Middle frontal gyrus (tissue), 1 donor: ENCODE results near the gene PDIA5.

Experiments
- DNase-seq: peaks from one replicate; pipeline ENCODE4 v3.0.0-alpha.2; 2015; ENCODE audit warnings: low spot score; ENCODE audit errors: extremely low spot score

Gene PDIA5

DNA sequence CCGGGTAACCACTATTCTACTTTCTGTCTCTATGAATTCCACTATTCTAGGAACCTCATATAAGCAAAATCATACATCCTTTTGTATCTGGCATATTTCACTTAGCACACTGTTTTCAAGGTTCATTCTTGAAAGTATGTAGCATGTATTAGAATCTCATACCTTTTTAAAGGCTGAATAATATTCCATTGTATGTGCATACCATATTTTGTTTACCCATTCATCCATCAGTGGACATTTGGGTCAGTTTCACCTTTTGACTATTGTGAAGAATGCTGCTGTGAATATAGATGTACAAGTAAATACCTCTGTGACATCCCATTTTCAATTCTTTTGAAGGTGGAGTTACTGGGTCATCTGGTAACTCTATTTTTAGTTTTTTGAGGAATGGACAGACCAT lies 98.3 kb downstream of the PDIA5 start:
- DNase-seq = no peak

DNA sequence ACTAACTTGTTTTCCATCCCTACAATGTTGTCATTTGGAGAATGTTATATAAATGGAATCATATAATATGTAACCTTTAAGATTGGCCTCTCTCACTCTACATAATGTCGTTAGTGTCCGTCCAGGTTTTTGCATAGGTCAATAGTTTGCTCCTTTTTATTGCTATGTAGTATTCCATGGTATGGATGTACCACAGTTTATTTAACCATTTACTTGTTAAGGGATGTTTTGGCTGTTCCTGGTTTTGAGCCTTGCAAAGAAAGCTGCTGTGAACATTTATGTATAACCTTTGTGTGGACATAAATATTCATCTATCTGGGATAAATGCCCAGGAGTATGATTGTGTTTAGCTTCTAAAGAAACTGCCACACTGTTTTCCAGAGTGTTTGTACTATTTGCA lies 100.9 kb downstream of the PDIA5 start:
- DNase-seq = no peak

DNA sequence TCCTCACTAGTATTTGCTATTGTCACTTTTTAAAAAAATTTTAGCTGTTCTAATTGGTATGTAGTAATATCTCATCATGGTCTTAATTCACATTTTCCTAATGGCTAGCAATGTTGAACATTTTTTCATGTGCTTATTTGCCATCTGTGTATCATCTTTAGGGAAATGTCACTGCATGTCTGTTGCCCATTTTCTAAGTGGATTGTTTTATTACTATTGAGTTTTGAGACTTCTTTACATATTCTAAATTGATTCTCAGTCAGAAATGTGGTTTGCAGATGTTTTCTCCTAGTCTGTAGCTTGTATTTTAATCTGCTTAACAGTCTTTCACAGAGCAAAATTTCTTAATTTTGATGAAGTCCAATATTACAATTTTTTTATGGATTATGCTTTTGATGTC lies 101.3 kb downstream of the PDIA5 start:
- no peak for DNase-seq

DNA sequence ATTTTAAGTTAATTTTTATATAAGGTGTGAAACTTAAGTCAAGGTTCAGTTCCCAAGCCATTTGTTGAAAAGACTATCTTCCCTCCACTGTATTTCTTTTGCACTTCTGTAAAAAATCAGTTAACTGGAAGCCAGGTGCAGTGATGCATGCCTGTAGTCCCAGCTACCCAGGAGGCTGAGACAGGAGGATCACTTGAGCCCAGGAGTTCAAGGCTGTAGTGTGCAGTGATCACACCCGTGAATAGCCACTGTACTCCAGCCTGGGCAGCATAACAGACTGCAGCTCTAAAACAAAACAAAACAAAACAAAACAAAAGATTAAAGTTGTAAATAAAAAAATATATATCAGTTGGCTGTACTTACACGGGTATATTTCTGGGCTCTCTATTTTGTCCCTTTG lies 101.8 kb downstream of the PDIA5 start:
- no peak for DNase-seq

DNA sequence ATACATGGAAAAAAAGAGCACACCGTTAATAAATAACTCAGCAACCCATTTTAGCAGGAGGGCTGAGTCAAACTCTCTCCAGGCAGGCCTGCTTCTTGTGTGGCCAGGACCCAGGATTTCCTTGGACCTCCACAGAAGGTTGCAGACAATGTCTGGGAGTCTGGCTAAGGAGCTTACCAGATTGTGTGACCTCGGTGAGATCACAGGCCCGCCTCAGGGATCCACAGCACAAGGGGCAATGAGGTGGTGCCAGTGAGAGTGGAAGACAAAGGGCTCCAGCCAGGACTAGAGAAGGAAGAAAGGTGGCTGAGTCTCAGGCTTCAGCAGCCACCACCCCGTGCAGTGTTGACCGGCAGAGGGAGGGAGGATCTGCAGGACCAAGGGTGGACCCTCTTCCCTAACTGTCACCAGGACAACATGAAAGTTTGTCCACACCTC lies 102.7 kb downstream of the PDIA5 start:
- DNase-seq = no peak

DNA sequence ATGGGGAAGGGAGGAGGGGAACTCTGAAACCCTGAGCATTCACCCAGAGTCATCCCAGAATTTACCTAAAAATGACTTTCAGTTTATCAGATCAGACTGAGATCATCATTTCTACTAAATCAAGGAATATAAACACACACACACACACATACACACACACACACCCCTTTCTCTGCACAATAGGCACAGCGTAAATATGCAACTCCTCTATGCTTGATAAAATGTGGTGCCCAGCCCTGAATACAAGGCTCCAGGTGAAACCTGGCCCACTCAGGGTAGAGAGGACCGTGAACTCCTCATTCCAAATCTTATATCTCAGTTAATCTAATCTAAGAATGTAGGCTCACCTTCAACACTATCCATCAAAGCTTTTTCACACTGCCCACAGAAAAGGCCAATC lies 103.1 kb downstream of the PDIA5 start:
- no peak for DNase-seq

DNA sequence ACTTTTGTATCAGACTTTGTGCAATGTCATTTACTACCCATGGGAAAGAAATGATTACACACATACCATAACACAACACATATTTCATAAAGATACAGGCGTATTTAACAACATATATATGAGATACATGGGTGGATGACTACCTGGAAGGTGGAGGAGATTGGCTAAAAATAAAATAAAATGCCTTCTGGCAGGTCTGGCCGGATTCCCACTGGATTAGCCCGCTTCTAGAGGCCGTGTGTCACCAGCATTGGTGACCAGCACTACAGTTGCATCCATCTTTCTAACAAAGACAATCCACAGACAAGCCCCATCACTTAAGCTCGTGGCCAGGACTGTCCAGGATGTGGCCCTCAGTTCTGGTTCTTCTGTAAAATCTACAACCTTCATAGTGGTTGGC lies 114.0 kb downstream of the PDIA5 start:
- DNase-seq = no peak

DNA sequence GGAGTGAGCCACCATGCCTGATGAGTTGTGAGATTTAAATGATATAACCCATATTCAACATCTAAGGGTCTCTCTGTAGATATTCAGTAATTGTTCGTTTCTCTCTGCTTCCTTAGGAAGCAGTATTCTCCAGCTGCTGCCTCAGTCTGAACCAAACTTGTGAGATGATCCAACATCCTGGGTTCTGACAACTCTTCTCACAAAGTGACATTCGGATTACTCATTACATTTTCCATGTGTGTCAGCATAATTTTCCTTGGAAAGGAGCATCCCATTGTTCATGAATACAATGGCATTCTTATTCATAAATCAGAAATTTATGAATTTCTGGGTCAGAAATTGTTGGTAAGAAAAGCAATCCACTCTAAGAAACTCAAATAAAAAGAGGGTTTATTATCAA lies 119.9 kb downstream of the PDIA5 start:
- no peak for DNase-seq

DNA sequence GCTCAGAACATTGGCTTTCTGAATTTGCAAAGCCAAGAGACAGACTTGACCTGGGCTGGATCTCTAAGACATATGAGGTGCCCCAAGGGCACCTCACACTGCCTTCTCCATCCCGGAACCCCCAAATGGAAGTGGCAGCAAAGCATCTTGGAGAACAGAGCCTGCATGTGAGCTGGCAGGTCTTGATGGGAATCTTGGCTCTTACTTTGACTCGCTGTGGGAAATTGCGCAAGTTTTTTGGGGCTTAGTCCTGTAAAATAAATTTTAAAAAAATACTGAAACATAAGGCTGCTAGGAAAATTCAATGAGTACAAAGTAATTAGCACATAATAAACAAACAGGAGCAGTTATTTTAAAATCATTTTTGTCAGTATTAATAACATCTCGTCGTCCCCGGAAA lies 121.2 kb downstream of the PDIA5 start:
- no peak for DNase-seq

DNA sequence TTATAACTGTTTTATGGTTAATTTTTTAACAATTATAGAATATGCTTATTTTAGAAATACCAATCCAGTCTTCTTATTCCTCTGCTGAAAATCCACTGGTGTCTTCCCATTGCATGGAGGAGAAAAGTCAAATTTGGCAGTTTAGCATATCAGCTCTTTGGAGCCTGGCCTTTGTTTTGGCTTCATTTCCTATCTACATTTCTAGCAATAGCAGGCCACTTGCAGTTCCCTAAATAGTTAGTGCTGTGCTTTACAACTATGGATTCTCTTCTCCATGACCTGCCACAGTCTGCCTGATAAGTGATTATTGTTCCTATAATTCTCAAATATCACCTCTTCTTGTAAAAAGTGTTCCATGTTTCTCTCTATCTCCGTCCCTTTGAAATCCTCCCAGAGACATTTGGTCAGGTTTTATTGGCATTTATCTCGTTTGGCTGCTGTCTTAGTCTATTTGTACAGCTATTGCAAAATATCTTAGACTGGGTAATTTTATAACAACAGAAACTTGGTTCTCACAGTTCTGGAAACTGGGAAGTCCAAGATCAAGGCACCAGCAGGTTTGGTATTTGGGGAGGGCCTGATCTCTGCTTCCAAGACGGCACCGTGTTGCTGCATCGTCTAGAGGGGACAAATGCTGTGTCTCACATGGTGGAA lies 126.8 kb downstream of the PDIA5 start:
- no peak for DNase-seq

DNA sequence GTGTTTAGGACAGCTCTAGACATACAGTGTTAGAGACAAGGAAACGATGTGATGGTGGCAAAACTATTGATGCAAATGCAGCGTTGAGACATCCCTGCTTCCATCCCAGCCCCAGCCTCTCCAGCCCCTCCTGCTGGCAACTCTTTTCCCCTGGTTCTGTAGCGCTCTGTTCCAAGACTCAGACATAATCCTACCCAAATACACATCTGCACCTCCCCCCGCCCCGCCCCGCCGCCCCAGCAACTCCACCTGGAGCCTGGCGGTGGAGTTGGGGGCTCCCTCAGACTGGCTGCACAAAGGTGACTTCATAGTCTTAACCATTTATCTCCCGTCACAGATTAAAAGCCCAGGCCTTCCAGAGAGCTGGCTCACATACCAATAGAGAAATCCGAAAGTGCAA lies 127.7 kb downstream of the PDIA5 start:
- DNase-seq = no peak

DNA sequence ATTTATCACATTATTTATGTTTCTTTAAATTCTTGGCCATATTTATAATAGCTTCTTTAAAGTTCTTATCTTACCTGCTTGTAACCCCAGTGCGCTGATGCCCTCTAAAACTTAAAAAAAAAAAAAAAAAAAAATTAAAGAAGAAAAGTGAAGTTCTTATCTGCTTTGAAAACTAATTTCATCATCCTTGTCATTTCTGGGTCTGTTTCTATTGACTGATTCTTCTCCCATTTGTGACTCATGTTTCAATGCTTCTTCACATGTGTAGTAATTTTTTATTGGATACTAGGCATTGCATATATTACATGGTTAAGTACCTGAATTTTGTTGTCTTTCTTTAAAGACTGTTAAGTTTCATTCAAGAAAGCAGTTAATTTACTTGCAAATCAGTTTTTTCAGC lies 131.5 kb downstream of the PDIA5 start:
- DNase-seq = no peak

DNA sequence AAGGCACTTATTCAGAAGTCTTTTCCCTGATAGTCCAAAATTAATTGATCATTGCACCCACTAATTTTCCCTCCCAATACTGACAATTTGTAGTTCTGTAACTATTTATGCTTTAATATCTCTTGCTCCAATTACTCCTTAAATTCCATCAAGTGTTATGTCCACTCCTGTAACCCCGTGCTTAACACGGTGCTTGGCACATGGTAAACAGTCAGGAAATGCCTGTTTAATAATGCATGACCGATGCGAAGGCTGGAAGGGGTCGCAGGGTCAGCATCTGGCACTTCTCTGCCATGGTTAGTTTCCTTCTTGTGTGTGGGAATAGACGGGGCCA lies 134.4 kb downstream of the PDIA5 start:
- DNase-seq = no peak

DNA sequence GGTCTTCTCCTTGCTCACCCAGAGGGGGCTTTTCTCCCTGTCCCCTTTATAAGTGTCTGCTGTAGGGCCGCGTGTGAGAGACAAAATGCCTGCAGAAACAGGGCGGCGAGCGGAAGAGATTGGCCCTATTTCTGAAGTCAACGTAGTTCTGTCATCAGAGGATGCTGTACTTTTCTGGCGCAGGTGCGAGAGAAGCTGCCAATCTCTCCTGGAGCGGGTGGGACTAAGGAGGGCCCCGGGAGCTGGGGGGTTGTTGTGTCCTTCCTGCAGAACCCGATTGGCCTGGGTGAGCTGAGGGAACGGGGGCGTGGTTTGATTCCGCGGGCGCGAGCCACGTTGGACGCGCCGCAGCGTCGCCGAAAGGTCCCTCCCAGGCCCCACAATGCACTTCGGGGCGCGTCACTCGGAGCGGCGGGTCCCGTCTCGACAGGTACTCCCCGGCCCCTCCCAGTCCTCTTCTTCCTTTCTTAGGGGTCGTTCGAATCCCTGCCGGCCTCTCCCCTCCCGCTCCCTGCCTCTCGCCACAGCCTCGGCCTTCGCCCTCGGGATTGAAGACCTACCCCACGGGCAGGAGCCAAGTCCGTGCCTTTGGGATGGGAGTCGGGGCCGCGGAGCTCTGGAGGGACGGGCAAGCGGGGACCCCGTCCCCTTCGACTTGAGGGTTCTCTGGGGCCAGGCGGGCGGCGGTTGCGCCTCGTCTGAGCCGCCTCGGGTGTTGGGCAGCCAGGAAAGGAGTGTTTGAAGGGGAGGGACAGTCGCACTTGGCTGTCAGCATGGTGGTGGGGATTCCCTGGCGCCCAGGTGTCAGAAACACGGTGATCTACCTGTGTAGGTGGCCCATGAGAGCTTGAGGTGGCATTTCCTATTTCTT lies 135.0 kb downstream of the PDIA5 start, which contains the start of gene SEC22A:
Gene SEC22A (plus strand): TSS at position 387 of the 871 bp plus-strand sequence. CDS start 7,275 bp downstream, outside the sequence.
- DNase-seq = peak; percentile 84

DNA sequence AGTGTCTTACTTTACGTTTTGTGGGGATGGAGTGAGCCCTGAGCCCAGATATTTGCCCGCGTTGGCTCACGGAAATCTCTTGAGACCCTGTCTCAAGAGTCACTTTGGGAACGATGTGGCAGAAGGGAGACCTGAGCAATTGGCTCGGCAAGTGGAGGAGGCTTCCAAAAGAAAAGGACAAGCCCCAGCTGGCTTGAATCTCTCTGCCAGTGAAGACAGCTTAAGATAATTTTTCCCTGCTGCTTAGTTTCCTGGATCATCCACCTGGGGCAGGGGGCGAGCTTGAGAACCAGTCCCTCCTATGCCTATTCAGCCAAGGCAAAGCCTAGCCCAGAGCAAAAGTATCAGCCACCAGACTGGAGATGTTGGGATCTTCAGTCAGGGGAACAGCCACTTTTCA lies 135.6 kb downstream of the PDIA5 start:
- DNase-seq = no peak
